Panc1 (cell line): ENCODE measurements around the gene ETF1. TPM values are rescaled to one million over a fixed set of nuclear protein-coding genes. Genes with fewer than 3 reads are reported as not detected.
A peak's percentile ranks its signal among the peaks of the same experiment; 100 is the strongest.

Source experiments
- ATAC-seq: fragments of 200-7000 bp; cut with Tn5 transposase; 2 replicates; pipeline ENCODE4 v1.9.1; 2020; ENCODE audit warnings: mild to moderate bottlenecking, moderate library complexity
- BruUV-seq: library from RNA; stranded (reverse); fragments of 400-500 nt; replicated peaks from 2 replicates; lab custom pipeline; 2021; lab: Mats Ljungman, UMichigan
- CTCF ChIA-PET: fragments of 300-600 bp; sonication (Branson Sonifier 250); formaldehyde crosslinking; loops from one replicate; lab custom pipeline; 2022; ENCODE audit warnings: antibody characterized with exemption; lab: Charles Lee
- POLR2A ChIA-PET: fragments of 300-600 bp; sonication (Branson Sonifier 250); formaldehyde crosslinking; loops from one replicate; lab custom pipeline; 2022; ENCODE audit warnings: antibody characterized with exemption; lab: Charles Lee
- DNase-seq: peaks from one replicate; pipeline ENCODE4 v3.0.0-alpha.2; 2010; ENCODE audit warnings: low read depth, low spot score
- H3K27ac ChIP-seq: 2 replicates; pipeline ENCODE4 v1.5.1; 2011; ENCODE audit warnings: mild to moderate bottlenecking, low read length, inconsistent platforms
- H3K27me3 ChIP-seq: fragments of 200-500 bp; sonication (Bioruptor generic); 2 replicates; pipeline ENCODE4 v1.6.0; 2014; ENCODE audit warnings: low read length, inconsistent platforms; ENCODE audit not compliant: control insufficient read depth, insufficient read depth
- H3K36me3 ChIP-seq: fragments of 200-500 bp; sonication (Bioruptor generic); 2 replicates; pipeline ENCODE4 v1.5.1; 2014; ENCODE audit warnings: inconsistent platforms, mild to moderate bottlenecking, low read length, moderate library complexity; ENCODE audit not compliant: control insufficient read depth, insufficient read depth
- H3K4me1 ChIP-seq: 2 replicates; pipeline ENCODE4 v1.5.1; 2011; ENCODE audit warnings: inconsistent platforms, mild to moderate bottlenecking, low read length, moderate library complexity; ENCODE audit not compliant: control insufficient read depth, insufficient read depth
- H3K4me3 ChIP-seq, 2 experiments: 2 replicates each; pipeline ENCODE4 v1.5.1; 2011 to 2012; ENCODE audit warnings: low read depth in 2 of 2, low read length in 2 of 2, mild to moderate bottlenecking in 2 of 2, inconsistent platforms in 1 of 2, moderate library complexity in 1 of 2
- H3K9me3 ChIP-seq: fragments of 200-500 bp; sonication (Bioruptor generic); 2 replicates; pipeline ENCODE4 v1.5.1; 2014; ENCODE audit warnings: low read depth, mild to moderate bottlenecking, inconsistent platforms, low read length, moderate library complexity; ENCODE audit not compliant: control insufficient read depth, insufficient read depth
- CTCF ChIP-seq: fragments of 450-650 bp; IDR thresholded peaks from 2 replicates; pipeline ENCODE4 v1.5.1; 2017; ENCODE audit warnings: mild to moderate bottlenecking
- POLR2AphosphoS5 ChIP-seq: IDR thresholded peaks from 2 replicates; pipeline ENCODE4 v1.6.1; 2012; ENCODE audit warnings: mild to moderate bottlenecking, low read depth, low read length, moderate library complexity
- REST ChIP-seq, 2 experiments: IDR thresholded peaks; 2 replicates each; pipeline ENCODE4 v1.6.1; 2011 to 2012; ENCODE audit warnings: low read depth in 2 of 2, control low read depth in 1 of 2, low read length in 1 of 2, mild to moderate bottlenecking in 1 of 2, moderate library complexity in 1 of 2; ENCODE audit not compliant: insufficient read depth in 1 of 2
- SIN3A ChIP-seq: IDR thresholded peaks from 2 replicates; pipeline ENCODE4 v1.6.1; 2012; ENCODE audit warnings: low read depth, mild to moderate bottlenecking, low read length, moderate library complexity, borderline replicate concordance; ENCODE audit not compliant: insufficient read depth
- TCF7L2 ChIP-seq: IDR thresholded peaks from 2 replicates; pipeline ENCODE4 v1.6.1; 2011; ENCODE audit warnings: mild to moderate bottlenecking, low read depth, low read length, inconsistent platforms
- in situ Hi-C: cut with HindIII; loops from 2 replicates; pipeline ENCODE4 v1.10.0; 2016; ENCODE audit warnings: low sequenced_read_pairs, low pct_unique_long_range_greater_than_20kb
- intact Hi-C: fragments of 100-400 bp; cut with micrococcal nuclease; formaldehyde crosslinking; loops from one replicate; pipeline ENCODE4 v1.10.0; 2022; ENCODE audit not compliant: unreplicated experiment
- total RNA-seq: library from RNA; stranded (reverse); gene quantifications from one replicate; pipeline ENCODE4 v1.2.1, GENCODE V29; 2021; ENCODE audit not compliant: unreplicated experiment

ETF1 gene
- total RNA-seq, 1 experiment from 2014 or later = 168 TPM

GRCh38 chr5:138553437-138554095, 10.5 kb upstream of the ETF1 start:
- TF ChIP-seq TCF7L2 = no peak
- TF ChIP-seq POLR2AphosphoS5 = peak; percentile 75
- peaks cover 40% of the 10 kb centered on the region for H3K36me3 ChIP-seq
- H3K4me3 ChIP-seq = no peak overlapping the region
- H3K4me1 ChIP-seq = no peaks in the 10 kb centered on the region
- ChIA-PET CTCF (no interaction called here), POLR2A (interaction anchor here (0.6 kb wide), 2 partner anchors 10 to 321 kb away, joined by 5 read pairs; partner anchors contain the start of gene ETF1)
- no peaks in the 10 kb centered on the region for H3K9me3 ChIP-seq
- DNase-seq (no peak), ATAC-seq (peak; percentile 34)
- BruUV-seq = no TSS peak
- no peak overlapping the region for H3K27ac ChIP-seq
- intact Hi-C loops (no loop called here), in situ Hi-C loops (no loop called here)
- no peaks in the 10 kb centered on the region for H3K27me3 ChIP-seq

DNA sequence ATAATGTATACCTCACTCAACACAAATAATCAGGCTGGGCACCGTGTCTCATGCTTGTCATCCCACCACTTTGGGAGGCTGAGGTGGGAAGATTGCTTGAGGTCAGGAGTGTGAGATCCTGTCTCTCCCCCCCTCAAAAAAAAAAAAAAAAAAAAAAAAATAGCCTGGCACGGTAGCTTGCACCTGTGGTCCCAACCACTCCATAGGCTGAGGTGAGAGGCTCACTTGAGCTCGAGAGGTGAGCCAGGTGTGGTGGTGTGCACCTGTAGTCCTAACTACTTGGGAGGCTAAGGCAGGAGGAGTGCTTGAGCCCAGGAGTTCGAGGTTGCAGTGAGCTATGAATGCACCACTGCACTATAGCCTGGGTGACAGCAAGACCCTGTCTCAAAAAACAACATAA, 9.6 kb upstream of the ETF1 start:
- no peaks in the 10 kb centered on the region for H3K4me1 ChIP-seq
- TF ChIP-seq POLR2AphosphoS5 = 0 out of 2 replicates have a peak, but pooled peaks have one; percentile 30
- no peak for TF ChIP-seq CTCF
- in situ Hi-C loops (no loop called here), intact Hi-C loops (no loop called here)
- ATAC-seq = peak; percentile 8; the same call in 1 of the 2 replicates
- CTCF ChIA-PET = no interaction called here
- no peak overlapping the region for H3K4me3 ChIP-seq
- POLR2A ChIA-PET = interaction anchor here (0.7 kb wide), 1 partner anchor 21 kb away, joined by 9 read pairs; no protein-coding TSS in a partner anchor
- peaks cover 31% of the 10 kb centered on the region for H3K36me3 ChIP-seq
- BruUV-seq = no TSS peak
- no peak for DNase-seq
- no peak overlapping the region for H3K27ac ChIP-seq
- H3K27me3 ChIP-seq = no peaks in the 10 kb centered on the region
- no peaks in the 10 kb centered on the region for H3K9me3 ChIP-seq

- no peak overlapping the region for H3K4me3 ChIP-seq
- intact Hi-C loops = no loop called here
- H3K27ac ChIP-seq = no peak overlapping the region
- DNase-seq (no peak), ATAC-seq (no peak)
- H3K9me3 ChIP-seq = no peaks in the 10 kb centered on the region
- in situ Hi-C loops = no loop called here
- CTCF ChIA-PET = no interaction called here
- peaks cover 6% of the 10 kb centered on the region; the same call in 1 of the 2 replicates for H3K4me1 ChIP-seq
- TF ChIP-seq TCF7L2 (no peak), POLR2AphosphoS5 (no peak), REST (IDR thresholded peaks at IDR 0.05; ENCODE audit: insufficient read depth in 1 of 2, low read depth in 2 of 2, low read length in 1 of 2) (no peak), CTCF (no peak), SIN3A (no peak)
- H3K27me3 ChIP-seq = no peaks in the 10 kb centered on the region
- no TSS peak for BruUV-seq
- POLR2A ChIA-PET = no interaction called here
- peaks cover 2% of the 10 kb centered on the region; the same call in 1 of the 2 replicates for H3K36me3 ChIP-seq
Measured at GRCh38 chr5:138549414-138549813, 6.4 kb upstream of the ETF1 start.
